Midbrain (tissue), 1 donor: ENCODE data around the gene SPATA31D3.
"Not testable (repeated sequence)": the region's sequence is repeated elsewhere in the genome, so short reads cannot be mapped to it uniquely, and the experiment has no call there.

Experiments used
- DNase-seq: peaks from one replicate; lab custom pipeline; 2025; lab: John Stamatoyannopoulos, UW

The SPATA31D3 gene

DNA sequence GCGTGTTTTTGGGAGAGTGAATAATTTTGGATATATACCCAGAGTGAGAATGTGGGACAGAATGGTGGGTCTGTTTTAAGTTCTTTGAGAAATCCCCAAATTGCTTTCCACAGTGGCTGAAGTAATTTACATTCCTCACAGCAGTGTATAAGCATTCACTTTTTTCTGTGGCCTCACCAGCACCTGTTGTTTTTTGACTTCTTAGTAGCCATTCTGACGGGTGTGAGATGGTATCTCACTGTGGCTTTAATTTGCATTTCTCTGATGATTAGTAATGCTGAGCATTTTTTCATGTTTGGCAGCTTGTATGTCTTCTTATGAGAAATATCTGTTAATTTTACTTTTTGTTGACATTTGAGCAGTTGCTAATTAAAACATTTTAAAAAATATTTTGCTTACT is 35.9 kb downstream of the SPATA31D3 start:
- DNase-seq, result no peak

DNA sequence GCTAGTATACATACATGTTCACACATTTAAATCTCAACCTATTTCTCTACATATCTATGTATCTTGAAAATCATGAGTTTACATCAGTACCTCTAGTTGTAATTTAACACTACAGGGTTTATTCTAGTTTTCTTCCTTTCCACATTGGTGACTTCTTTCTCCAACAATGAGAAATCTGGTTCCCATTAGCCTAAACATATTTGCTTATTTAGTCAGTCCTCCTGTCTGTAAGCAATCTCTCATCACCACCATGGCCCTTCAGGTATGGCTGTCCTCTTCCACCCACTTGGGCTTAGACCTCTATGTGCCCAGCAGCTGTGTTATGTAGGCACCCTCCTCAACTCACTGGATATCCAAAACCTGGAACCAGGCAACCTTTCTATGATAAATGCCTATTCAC is 37.3 kb downstream of the SPATA31D3 start:
- DNase-seq, result no peak

DNA sequence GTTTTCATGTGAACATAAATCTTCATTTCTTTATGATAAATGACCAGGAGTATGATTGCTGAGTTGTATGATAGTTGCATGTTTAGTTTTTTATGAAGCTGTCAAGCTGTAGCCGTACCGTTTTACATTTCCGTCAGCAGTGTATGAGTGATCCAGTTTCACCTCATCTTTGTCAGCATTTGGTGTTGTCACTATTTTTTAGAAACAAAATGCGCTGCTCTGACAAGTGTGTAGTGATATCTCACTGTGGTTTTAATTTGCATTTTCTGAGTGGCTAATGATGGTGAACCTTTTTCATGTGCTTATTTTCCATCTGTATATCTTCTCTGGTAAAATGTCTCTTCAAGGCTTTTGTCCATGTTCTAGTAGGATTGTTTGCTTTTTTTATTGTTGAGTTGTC is 38.6 kb downstream of the SPATA31D3 start:
- no peak for DNase-seq

DNA sequence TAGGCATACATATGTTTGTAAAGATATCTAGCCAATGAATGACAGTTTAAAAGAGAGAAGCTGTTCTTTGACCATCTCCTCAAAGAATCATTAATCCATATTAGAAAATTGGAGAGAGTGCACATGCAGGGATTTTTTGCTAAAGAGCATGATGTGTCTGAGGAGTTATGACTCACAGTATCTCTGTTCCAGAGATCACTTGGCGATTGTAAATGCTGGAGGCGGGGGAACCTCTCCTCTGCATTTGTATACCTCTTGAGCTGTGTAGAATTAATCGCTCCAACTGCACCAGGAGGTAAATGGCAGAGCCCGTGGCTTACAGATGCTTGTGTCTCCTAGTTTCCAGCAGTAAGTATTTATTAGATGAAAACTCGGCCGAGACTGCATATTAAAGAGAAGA is 41.6 kb downstream of the SPATA31D3 start:
- no peak for DNase-seq

DNA sequence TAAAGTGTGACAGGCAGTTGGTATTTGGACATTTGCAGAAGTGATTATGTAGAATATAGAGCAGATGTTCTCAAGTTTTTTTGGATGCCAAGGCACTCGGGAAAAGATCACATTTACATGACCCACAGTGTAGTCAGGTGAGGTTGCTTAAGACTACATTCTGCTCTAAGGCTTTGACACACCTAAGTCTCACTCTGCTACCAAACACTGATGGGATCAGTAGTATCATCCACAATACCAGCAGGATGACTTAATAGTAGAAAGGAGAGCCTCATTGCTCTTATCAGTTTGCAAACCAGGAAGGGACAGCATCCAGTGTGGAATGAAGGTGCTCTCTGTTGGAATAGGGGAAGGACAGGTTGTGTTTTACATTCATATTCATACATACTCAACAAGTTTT is 42.8 kb downstream of the SPATA31D3 start:
- no peak for DNase-seq

DNA sequence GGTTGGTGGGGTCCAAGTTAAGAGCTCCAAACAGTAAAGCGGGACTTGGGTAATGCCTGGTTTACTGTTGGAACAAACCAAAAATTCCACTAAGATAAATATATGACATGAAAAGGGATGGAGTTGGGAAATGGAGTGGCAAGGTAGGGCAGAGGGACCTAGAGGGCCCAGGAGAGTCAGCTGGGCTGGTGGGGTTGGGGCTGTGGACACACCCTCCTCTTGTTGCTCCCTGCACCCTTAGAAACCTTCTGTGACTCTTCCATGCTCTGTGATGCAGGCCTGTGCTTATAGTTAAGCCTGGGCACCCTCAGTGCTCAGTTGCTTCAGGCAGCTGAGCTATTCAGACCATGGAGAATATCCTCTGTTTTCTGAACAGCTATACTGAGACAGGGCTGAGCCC is 45.2 kb downstream of the SPATA31D3 start, which contains the start of gene SPATA31D1:
Gene SPATA31D1 (plus strand): TSS at position 301 of the 400 bp plus-strand sequence. CDS start 47 bp downstream, at position 348.
- DNase-seq, result not testable (repeated sequence)

DNA sequence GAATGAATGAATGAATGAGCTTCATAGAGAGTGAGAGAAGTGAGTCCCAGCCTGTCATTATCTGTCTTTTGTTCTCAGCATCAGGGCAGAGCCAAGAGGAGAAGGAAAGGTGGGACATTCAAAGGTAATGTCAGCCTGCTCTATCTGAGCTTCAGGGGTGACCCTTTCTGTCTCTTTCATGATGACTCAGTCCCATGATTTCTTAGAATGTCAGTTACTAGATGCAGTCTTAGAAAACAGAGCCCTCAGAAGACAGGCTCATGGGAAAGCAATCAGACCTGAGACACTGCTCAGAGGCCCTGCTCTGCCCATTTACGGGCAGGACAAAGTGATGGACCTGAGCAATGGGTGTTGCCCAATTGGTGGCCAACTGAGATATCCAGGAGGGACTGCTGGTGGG is 46.4 kb downstream of the SPATA31D3 start:
- DNase-seq, result no peak

DNA sequence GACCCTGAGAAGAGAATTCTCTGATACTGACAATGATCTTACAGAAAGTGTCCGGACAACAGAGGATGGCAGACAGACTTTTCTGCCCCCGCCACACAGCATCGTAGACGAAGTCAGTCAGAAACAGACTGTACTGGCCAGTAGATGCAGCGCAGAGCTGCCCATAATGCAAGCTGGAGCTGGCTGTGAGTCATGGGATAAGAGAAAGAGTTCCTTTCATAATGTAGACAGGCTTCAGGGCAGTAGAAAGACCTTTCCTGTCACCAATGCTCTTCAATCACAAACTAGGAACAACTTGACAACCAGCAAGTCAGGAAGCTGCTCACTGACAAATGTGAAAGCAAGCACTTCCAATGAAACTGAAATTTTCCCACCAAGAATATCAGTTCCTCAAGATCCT is 50.4 kb downstream of the SPATA31D3 start:
- DNase-seq, result no peak
